Measurements from ENCODE around the gene GOPC.

The GOPC gene

DNA sequence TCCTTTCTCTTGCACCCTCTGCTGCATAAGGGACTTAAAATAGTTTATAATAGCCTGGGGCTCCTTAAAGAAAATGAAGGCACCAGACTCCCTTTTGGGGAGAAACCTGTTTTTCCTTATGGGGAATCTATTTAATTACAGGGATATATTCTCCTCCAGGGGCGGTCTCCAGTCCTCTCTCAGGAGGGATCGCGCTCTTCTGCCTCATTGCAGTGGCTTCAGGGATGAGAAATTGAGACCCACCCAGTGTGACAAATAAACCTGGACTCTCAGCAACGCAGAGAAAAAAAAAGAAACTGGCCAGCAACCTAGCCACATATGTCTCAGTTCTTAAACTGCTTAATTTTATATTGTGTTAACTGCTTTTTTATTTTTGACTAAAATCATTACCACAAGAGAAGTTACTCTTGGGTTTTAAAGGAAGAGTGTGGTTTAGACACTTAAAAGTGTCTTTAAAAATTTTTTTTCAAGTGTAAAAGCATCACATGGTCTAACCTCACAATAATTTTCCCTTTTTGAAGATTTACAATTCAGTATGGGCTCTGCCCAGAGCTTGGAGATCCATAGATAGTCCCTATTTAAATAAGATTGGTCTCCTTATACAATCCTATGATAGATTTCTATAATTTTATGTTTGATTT, 11.7 kb upstream of the GOPC start:
- peaks cover 12% of the 10 kb centered on the region for H3K9me3 Mint-ChIP-seq
- H3K4me3 Mint-ChIP-seq, result no peak overlapping the region

GRCh38 chr6:117607511-117607910, 5.2 kb upstream of the GOPC start:
- Mint-ChIP-seq H3K27ac (no peak overlapping the region), H3K4me1 (peaks cover 5% of the 10 kb centered on the region), H3K4me3 (no peak overlapping the region), H3K36me3 (ENCODE audit: low read depth) (no peaks in the 10 kb centered on the region), H3K27me3 (ENCODE audit: low read depth, poor library complexity) (peaks cover 8% of the 10 kb centered on the region), H3K9me3 (no peaks in the 10 kb centered on the region)
- DNase-seq, result no peak
- TF ChIP-seq, protein P1, sequence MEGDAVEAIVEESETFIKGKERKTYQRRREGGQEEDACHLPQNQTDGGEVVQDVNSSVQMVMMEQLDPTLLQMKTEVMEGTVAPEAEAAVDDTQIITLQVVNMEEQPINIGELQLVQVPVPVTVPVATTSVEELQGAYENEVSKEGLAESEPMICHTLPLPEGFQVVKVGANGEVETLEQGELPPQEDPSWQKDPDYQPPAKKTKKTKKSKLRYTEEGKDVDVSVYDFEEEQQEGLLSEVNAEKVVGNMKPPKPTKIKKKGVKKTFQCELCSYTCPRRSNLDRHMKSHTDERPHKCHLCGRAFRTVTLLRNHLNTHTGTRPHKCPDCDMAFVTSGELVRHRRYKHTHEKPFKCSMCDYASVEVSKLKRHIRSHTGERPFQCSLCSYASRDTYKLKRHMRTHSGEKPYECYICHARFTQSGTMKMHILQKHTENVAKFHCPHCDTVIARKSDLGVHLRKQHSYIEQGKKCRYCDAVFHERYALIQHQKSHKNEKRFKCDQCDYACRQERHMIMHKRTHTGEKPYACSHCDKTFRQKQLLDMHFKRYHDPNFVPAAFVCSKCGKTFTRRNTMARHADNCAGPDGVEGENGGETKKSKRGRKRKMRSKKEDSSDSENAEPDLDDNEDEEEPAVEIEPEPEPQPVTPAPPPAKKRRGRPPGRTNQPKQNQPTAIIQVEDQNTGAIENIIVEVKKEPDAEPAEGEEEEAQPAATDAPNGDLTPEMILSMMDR (IDR thresholded peaks at IDR 0.05), result no peak

More for the DNA sequence above, 11.7 kb upstream of the GOPC start:
- peaks cover 16% of the 10 kb centered on the region for H3K27me3 Mint-ChIP-seq (ENCODE audit: low read depth, poor library complexity)
- no peaks in the 10 kb centered on the region for H3K36me3 Mint-ChIP-seq (ENCODE audit: low read depth)
- DNase-seq, result no peak
- TF ChIP-seq, protein P1 (IDR thresholded peaks at IDR 0.05), result no peak
- H3K27ac Mint-ChIP-seq, result no peak overlapping the region
- peaks cover 9% of the 10 kb centered on the region for H3K4me1 Mint-ChIP-seq

DNA sequence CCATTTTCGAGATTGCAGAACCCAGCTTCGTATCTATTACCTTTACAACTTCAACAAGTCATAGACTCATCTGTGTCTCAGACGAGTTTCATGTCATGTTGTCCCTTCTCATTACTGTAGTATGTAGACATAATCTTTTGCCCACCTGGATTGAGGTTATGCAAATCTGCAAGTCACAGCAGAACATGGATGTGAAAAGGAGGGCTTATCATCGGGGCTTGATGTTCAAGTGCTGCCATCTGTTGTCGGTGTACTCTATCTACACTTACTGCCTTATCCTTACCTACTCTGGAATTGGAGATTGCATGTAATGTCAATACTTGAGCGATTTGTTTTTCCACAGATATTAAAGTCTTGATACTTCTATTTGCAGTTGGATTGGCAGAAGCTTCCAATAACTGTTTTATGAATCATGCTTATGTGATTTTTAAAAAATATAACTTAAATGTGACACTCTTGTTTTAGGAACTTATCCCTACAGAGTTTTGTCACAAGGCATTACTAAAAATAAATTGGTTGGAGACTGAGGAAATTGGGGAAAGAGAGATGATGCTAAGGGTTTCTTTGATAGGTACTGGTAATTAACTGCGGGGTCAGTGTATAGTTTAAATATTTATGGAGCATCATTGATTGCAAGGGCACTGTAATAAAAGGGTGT, 3.0 kb upstream of the GOPC start:
- Mint-ChIP-seq H3K4me3 (no peak overlapping the region), H3K27ac (no peak overlapping the region)

GRCh38 chr6:117603821-117604220, 1.5 kb upstream of the GOPC start:
- Mint-ChIP-seq H3K4me3 (no peak overlapping the region), H3K36me3 (ENCODE audit: low read depth) (no peaks in the 10 kb centered on the region), H3K27me3 (ENCODE audit: low read depth, poor library complexity) (no peaks in the 10 kb centered on the region), H3K9me3 (peaks cover 29% of the 10 kb centered on the region), H3K27ac (no peak overlapping the region), H3K4me1 (peaks cover 26% of the 10 kb centered on the region)
- no peak for DNase-seq
- TF ChIP-seq, protein P1 (IDR thresholded peaks at IDR 0.05), result no peak

More for the DNA sequence above, 3.0 kb upstream of the GOPC start:
- Mint-ChIP-seq H3K9me3 (peaks cover 16% of the 10 kb centered on the region), H3K27me3 (ENCODE audit: low read depth, poor library complexity) (peaks cover 4% of the 10 kb centered on the region), H3K4me1 (peaks cover 21% of the 10 kb centered on the region), H3K36me3 (ENCODE audit: low read depth) (no peaks in the 10 kb centered on the region)
- TF ChIP-seq, protein P1 (IDR thresholded peaks at IDR 0.05), result peak; percentile 64
- DNase-seq, result peak; percentile 21

GRCh38 chr6:117602899-117603588, 733 bp upstream of the GOPC start:
- TF ChIP-seq, protein P1 (IDR thresholded peaks at IDR 0.05), result no peak
- DNase-seq, result no peak
- Mint-ChIP-seq H3K27me3 (ENCODE audit: low read depth, poor library complexity) (no peaks in the 10 kb centered on the region), H3K9me3 (peaks cover 29% of the 10 kb centered on the region), H3K4me1 (peaks cover 26% of the 10 kb centered on the region), H3K27ac (no peak overlapping the region), H3K4me3 (peak overlapping the region; percentile 97), H3K36me3 (ENCODE audit: low read depth) (no peaks in the 10 kb centered on the region)

Measured in nephron progenitor cell (in vitro differentiated cells).